Prostate gland (tissue), 2 donors: ENCODE measurements around the gene TSHZ2. TPM values are rescaled to one million over a fixed set of nuclear protein-coding genes. Genes with fewer than 3 reads are reported as not detected.
A peak's percentile ranks its signal among the peaks of the same experiment; 100 is the strongest.

Source experiments
- DNase-seq: peaks from one replicate; pipeline ENCODE4 v3.0.0-alpha.2; 2019; ENCODE audit warnings: low spot score
- H3K27ac ChIP-seq, 2 donors: fragments of 200-600 bp; sonication (generic); 2 replicates each; pipeline ENCODE4 v1.5.1; 2017 to 2019
- H3K27me3 ChIP-seq: fragments of 200-600 bp; sonication (generic); replicated peaks from 2 replicates; pipeline ENCODE4 v1.5.1; 2019; ENCODE audit not compliant: insufficient read depth
- H3K36me3 ChIP-seq, 2 donors: fragments of 200-600 bp; sonication (generic); 1 replicate in 1 of 2; 2 replicates in 1 of 2; pipeline versions ENCODE4 v1.5.1 to v1.8.1; 2017 to 2019
- H3K4me1 ChIP-seq: fragments of 200-600 bp; sonication (generic); replicated peaks from 2 replicates; pipeline ENCODE4 v1.5.1; 2019
- H3K4me3 ChIP-seq, 2 donors: fragments of 200-600 bp; sonication (generic); 2 replicates each; pipeline ENCODE4 v1.5.1; 2017 to 2019
- H3K9me3 ChIP-seq: fragments of 200-600 bp; sonication (generic); 2 replicates; pipeline ENCODE4 v1.5.1; 2017
- POLR2A ChIP-seq: fragments of 450-650 bp; IDR thresholded peaks from one replicate; pipeline ENCODE4 v1.6.1; 2016; ENCODE audit warnings: antibody characterized with exemption, mild to moderate bottlenecking
- POLR2AphosphoS5 ChIP-seq: sonication (generic); formaldehyde crosslinking; IDR thresholded peaks from one replicate; pipeline ENCODE4 v1.6.1; 2017; ENCODE audit warnings: antibody characterized with exemption
- WGBS: methylation state at CpG from one replicate; pipeline ENCODE4 v1.1.5; 2018; 5-methylcytosine and 5-hydroxymethylcytosine counted together
- intact Hi-C: fragments of 100-400 bp; cut with DNase I; formaldehyde crosslinking; loops from one replicate; pipeline ENCODE4 v1.14.2; 2022
- total RNA-seq, 2 donors: library from RNA; depleted of rRNA; stranded (reverse); fragments of >200 nt; gene quantifications; one replicate each; pipeline ENCODE4 v1.1.0, GENCODE V29; 2016
- TF ChIP-seq, protein P1 (sequence below), 4 experiments: fragments of 200-600 bp in 2 of 4; fragments of 450-650 bp in 2 of 4; sonication (generic) in 2 of 4; IDR thresholded peaks; 1 replicate in 3 of 4; 2 replicates in 1 of 4; pipeline ENCODE4 v1.5.1; 2016 to 2019; ENCODE audit warnings: antibody characterized with exemption in 4 of 4, mild to moderate bottlenecking in 2 of 4, moderate library complexity in 2 of 4

TSHZ2 gene
- total RNA-seq, 2 donors from 2014 or later, result 9.8 to 35.1 TPM

DNA sequence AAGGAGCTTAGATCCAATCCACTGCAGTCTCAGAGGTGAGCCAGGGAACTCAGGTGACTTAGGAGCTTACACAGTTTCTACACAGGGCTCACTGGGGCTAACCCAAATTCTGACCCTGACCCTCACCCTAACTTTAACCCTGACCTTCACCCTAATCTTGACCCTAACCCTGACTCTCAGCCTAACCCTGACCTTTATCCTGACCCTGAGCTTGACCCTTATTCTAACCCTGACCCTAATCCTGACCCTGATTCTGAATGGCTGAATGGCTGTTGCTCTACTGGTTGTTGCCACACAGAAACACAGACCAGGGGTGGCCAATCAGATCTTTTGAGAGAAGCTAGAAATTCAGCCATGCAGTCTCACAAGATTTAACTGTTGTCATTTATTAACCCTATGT is 180.1 kb downstream of the TSHZ2 start:
- intact Hi-C loops, result no loop called here
- H3K9me3 ChIP-seq, result no peaks in the 10 kb centered on the region
- no peak for DNase-seq
- H3K27me3 ChIP-seq, result no peaks in the 10 kb centered on the region
- no peaks in the 10 kb centered on the region for H3K36me3 ChIP-seq
- TF ChIP-seq POLR2A, result no peak
- TF ChIP-seq, protein P1, sequence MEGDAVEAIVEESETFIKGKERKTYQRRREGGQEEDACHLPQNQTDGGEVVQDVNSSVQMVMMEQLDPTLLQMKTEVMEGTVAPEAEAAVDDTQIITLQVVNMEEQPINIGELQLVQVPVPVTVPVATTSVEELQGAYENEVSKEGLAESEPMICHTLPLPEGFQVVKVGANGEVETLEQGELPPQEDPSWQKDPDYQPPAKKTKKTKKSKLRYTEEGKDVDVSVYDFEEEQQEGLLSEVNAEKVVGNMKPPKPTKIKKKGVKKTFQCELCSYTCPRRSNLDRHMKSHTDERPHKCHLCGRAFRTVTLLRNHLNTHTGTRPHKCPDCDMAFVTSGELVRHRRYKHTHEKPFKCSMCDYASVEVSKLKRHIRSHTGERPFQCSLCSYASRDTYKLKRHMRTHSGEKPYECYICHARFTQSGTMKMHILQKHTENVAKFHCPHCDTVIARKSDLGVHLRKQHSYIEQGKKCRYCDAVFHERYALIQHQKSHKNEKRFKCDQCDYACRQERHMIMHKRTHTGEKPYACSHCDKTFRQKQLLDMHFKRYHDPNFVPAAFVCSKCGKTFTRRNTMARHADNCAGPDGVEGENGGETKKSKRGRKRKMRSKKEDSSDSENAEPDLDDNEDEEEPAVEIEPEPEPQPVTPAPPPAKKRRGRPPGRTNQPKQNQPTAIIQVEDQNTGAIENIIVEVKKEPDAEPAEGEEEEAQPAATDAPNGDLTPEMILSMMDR (IDR thresholded peaks at IDR 0.05), result no peak
- TF ChIP-seq POLR2AphosphoS5, result no peak
- H3K4me1 ChIP-seq, result no peaks in the 10 kb centered on the region
- H3K27ac ChIP-seq, result no peak overlapping the region
- H3K4me3 ChIP-seq, result no peak overlapping the region

DNA sequence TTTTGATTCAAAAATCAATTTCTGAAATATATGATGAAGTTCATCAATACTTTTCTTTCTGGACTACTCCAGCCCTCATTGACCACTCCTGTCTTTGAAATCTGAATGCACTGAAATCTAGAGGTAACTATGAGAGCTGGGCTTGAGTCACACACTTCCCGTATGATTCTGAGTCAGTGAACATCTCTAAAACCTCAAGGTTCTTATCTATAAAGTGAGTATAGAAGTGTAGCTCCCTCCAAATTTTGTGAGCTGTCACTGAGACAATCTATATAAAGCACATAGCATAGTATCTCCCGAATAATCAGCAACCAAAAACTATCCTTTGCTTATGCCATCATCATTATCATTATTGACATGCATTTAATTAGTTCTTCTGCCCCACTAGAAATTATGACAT is 182.4 kb downstream of the TSHZ2 start:
- H3K9me3 ChIP-seq, result no peaks in the 10 kb centered on the region
- H3K4me3 ChIP-seq, result no peak overlapping the region
- TF ChIP-seq, protein P1 (IDR thresholded peaks at IDR 0.05), result no peak
- TF ChIP-seq POLR2A (no peak), POLR2AphosphoS5 (no peak)
- no peaks in the 10 kb centered on the region for H3K27me3 ChIP-seq
- H3K4me1 ChIP-seq, result no peaks in the 10 kb centered on the region
- intact Hi-C loops, result no loop called here
- WGBS, result 93% methylated on average over 2 of the region's 2 CpGs
- no peaks in the 10 kb centered on the region for H3K36me3 ChIP-seq
- no peak overlapping the region for H3K27ac ChIP-seq
- no peak for DNase-seq

DNA sequence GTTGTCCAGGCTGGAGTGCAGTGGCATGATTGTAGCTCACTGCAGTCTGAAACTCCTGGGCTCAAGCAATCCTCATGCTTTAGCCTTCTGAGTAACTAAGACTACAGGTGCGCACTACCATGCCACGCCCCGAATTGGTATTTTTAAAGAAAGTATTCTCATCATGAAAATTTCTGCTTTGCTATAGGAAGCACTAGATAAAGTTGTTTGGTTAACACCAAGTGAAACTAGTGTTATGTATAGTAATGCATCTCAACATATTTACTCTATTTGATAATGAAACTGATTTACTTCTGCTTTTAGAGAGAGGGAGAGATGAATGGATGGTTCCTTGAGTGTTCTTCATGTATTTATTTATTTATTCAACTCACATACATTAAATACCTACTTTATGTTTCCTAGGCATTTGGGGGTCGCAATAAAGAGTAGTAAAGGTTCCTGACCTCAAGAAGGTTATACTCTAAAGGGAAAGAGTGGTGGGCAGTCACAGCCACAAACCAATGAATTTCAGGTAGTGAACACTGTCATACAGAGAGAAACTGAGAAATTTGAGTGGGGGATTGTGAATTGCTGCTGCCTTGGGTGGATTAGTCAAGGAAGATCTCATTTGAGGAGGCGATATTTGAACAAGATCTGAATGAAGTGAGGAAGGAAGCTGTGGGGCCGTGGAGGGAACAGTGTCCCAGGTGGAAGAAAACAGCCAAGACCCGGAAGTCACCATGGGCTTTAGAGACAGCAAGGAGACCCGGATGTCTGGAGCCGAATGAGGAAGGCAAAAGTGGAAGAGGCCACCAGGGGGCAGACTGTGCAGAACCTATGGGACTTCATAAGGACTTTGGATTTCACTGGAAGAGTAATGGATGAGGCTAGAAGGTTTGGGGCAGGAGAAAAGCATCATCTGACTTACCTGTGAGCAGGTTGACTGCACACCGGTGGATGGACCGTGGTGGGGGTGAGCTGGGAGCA is 185.6 kb downstream of the TSHZ2 start:
- H3K27ac ChIP-seq, result no peak overlapping the region
- no peak for TF ChIP-seq POLR2AphosphoS5
- TF ChIP-seq, protein P1 (IDR thresholded peaks at IDR 0.05), result peak in 3 of 4 experiments; percentile 17 to 26 (median 20)
- no peak overlapping the region for H3K4me3 ChIP-seq
- intact Hi-C loops, result no loop called here
- no peak for DNase-seq
- H3K4me1 ChIP-seq, result no peaks in the 10 kb centered on the region
- H3K27me3 ChIP-seq, result no peaks in the 10 kb centered on the region
- 94% methylated on average over 11 of the region's 11 CpGs for WGBS
- H3K36me3 ChIP-seq, result no peaks in the 10 kb centered on the region
- no peaks in the 10 kb centered on the region for H3K9me3 ChIP-seq

DNA sequence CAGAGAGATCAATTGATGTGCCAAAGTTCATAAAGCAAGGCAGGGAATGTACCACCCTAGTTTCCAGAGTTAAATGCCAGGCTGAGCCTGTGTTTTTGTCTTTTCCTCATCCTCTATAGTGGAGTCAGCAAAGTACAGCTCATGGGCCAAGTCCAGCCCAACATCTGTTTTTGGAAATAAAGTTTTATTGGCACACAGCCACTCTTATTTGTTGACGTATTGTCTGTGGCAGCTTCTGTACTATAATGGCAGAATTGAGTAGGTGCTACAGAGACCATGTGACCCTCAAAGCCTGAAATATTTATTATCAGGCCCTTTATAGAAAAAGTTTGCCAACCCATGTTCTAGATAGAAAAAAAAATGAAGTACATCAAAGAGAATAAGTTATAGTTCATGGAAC is 187.0 kb downstream of the TSHZ2 start:
- intact Hi-C loops, result no loop called here
- Histone ChIP-seq H3K27me3 (no peaks in the 10 kb centered on the region), H3K36me3 (no peaks in the 10 kb centered on the region), H3K4me1 (no peaks in the 10 kb centered on the region), H3K9me3 (no peaks in the 10 kb centered on the region), H3K27ac (no peak overlapping the region), H3K4me3 (no peak overlapping the region)
- TF ChIP-seq POLR2A, result no peak
- TF ChIP-seq, protein P1 (IDR thresholded peaks at IDR 0.05), result no peak
- TF ChIP-seq POLR2AphosphoS5, result no peak
- 54% methylated on average over 1 of the region's 1 CpG for WGBS
- no peak for DNase-seq

DNA sequence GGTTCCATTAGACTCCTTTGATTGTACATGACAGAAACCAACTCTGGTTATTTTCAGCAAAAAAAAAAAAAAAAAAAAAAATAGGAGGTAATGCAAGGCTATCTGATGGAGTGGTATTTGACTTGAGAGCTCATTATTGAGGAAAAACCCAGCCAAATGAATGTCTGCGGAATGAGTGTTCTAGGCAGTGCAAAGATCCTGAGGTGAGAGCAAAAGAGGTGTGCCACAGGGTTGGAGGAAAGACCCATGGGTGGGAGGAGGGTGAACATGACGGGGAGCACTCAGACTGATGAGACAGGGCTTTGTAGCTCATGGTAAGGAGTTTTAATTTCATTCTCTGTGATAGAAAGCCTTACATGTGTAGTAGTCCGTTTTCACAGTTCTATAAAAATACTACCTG is 188.9 kb downstream of the TSHZ2 start:
- no peak overlapping the region for H3K27ac ChIP-seq
- no peaks in the 10 kb centered on the region for H3K9me3 ChIP-seq
- no peak overlapping the region for H3K4me3 ChIP-seq
- H3K27me3 ChIP-seq, result no peaks in the 10 kb centered on the region
- 91% methylated on average over 3 of the region's 3 CpGs for WGBS
- DNase-seq, result no peak
- H3K4me1 ChIP-seq, result no peaks in the 10 kb centered on the region
- TF ChIP-seq POLR2A (no peak), POLR2AphosphoS5 (no peak)
- TF ChIP-seq, protein P1 (IDR thresholded peaks at IDR 0.05), result no peak
- intact Hi-C loops, result no loop called here
- H3K36me3 ChIP-seq, result no peaks in the 10 kb centered on the region
